HG02642 (cell line): ENCODE results near the gene CST9.

ENCODE experiments used
- ATAC-seq: cut with Tn5 transposase; IDR thresholded peaks from one replicate; pipeline ENCODE4 v1.9.1; 2021; ENCODE audit warnings: mild to moderate bottlenecking; ENCODE audit not compliant: unreplicated experiment, poor library complexity

CST9 gene

GRCh38 chr20:23605867-23606651, at the start of gene CST9:
Gene CST9 (minus strand): TSS chr20:23605917. CDS start chr20:23605864, 53 bp downstream.
- no peak for ATAC-seq

- no peak for ATAC-seq
Observed at GRCh38 chr20:23654717-23655116, 49.0 kb upstream of the CST9 start.

- ATAC-seq: no peak
Observed at GRCh38 chr20:23654000-23654399, 48.3 kb upstream of the CST9 start.

- ATAC-seq: no peak
Observed at GRCh38 chr20:23653400-23653938, 47.8 kb upstream of the CST9 start.

- no peak for ATAC-seq
Observed at GRCh38 chr20:23652926-23653325, 47.2 kb upstream of the CST9 start.

GRCh38 chr20:23652371-23652770, 46.7 kb upstream of the CST9 start:
- ATAC-seq: no peak

- no peak for ATAC-seq
Observed at GRCh38 chr20:23651117-23651516, 45.4 kb upstream of the CST9 start.

- ATAC-seq: no peak
Observed at GRCh38 chr20:23649830-23650417, 44.2 kb upstream of the CST9 start.

GRCh38 chr20:23649242-23649641, 43.5 kb upstream of the CST9 start:
- ATAC-seq: no peak

GRCh38 chr20:23647346-23647745, 41.6 kb upstream of the CST9 start:
- ATAC-seq: no peak

GRCh38 chr20:23646106-23646873, 40.6 kb upstream of the CST9 start:
- ATAC-seq: no peak

GRCh38 chr20:23645575-23645974, 39.9 kb upstream of the CST9 start:
- no peak for ATAC-seq

GRCh38 chr20:23644164-23644563, 38.4 kb upstream of the CST9 start:
- no peak for ATAC-seq

- ATAC-seq: no peak
Observed at GRCh38 chr20:23643659-23644058, 37.9 kb upstream of the CST9 start.

- no peak for ATAC-seq
Observed at GRCh38 chr20:23641936-23642751, 36.4 kb upstream of the CST9 start.

- ATAC-seq: no peak
Observed at GRCh38 chr20:23640671-23641667, 35.3 kb upstream of the CST9 start.

- no peak for ATAC-seq
Observed at GRCh38 chr20:23640018-23640601, 34.4 kb upstream of the CST9 start.

- ATAC-seq: no peak
Observed at GRCh38 chr20:23639490-23639958, 33.8 kb upstream of the CST9 start.
